Measurements from ENCODE around the gene URAD.

The URAD gene

GRCh38 chr13:27954406-27954851 lies 34.1 kb downstream of the URAD start:
- peak; percentile 46 for DNase-seq

- DNase-seq, result peak; percentile 78
Measured at GRCh38 chr13:27953676-27954405, 34.7 kb downstream of the URAD start.

GRCh38 chr13:27952876-27953675 lies 35.4 kb downstream of the URAD start:
- no peak for DNase-seq

GRCh38 chr13:27942972-27943371 lies 45.5 kb downstream of the URAD start:
- no peak for DNase-seq

- DNase-seq, result no peak
Measured at GRCh38 chr13:27933580-27934328, 54.7 kb downstream of the URAD start.

- no peak for DNase-seq
Measured at GRCh38 chr13:27933118-27933517, 55.4 kb downstream of the URAD start.

- no peak for DNase-seq
Measured at GRCh38 chr13:27929868-27930267, 58.6 kb downstream of the URAD start.

GRCh38 chr13:27928805-27929753 lies 59.4 kb downstream of the URAD start:
- no peak for DNase-seq

- no peak for DNase-seq
Measured at GRCh38 chr13:27928353-27928804, 60.1 kb downstream of the URAD start.

Measured in EL (cell line).